Measurements from ENCODE around the gene PILRA. TPM values are rescaled to one million over a fixed set of nuclear protein-coding genes. Genes with fewer than 3 reads are reported as not detected.

The PILRA gene
- total and polyA plus RNA-seq, 2 of the 13 experiments (the other 11 are each of a cell fraction or from before 2014, with no cell fraction given) = 0.13 to 1.3 TPM

DNA sequence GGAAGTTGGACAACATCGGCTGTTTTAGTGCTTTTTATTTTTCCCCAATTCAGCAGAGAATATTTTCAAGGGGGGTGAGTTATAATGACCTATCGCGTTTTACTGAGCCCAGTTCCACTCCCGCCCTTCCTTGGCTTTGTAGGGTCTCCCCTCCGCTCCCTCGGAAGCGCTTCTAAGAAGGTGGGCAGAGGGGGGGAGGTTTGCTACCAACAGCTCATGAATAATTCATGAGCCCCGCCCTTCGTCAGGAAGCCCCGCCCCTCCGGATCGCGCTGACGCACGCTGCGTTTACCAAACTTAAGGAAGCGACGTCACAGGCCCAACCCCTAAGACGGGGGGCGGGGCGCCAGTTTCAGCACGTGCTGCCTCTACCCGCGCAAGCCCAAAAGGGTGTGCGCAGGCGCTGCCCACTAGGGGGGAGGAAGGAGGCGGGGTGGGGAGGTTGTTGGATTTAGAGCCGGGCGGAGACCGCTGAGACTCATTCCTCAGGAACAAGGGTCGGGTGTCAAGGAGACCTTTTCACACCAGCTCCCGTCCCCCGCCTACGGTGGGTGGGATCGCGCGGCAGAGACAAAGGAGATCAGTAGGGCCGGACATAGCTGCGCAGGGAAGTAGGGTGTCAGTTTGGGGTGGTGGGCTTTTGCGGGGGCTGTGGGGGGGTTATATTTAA, 55.8 kb downstream of the PILRA start (continued):
- TF ChIP-seq, protein P1, sequence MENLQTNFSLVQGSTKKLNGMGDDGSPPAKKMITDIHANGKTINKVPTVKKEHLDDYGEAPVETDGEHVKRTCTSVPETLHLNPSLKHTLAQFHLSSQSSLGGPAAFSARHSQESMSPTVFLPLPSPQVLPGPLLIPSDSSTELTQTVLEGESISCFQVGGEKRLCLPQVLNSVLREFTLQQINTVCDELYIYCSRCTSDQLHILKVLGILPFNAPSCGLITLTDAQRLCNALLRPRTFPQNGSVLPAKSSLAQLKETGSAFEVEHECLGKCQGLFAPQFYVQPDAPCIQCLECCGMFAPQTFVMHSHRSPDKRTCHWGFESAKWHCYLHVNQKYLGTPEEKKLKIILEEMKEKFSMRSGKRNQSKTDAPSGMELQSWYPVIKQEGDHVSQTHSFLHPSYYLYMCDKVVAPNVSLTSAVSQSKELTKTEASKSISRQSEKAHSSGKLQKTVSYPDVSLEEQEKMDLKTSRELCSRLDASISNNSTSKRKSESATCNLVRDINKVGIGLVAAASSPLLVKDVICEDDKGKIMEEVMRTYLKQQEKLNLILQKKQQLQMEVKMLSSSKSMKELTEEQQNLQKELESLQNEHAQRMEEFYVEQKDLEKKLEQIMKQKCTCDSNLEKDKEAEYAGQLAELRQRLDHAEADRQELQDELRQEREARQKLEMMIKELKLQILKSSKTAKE (CRISPR knock-in tag; IDR thresholded peaks at IDR 0.05; ENCODE audit: borderline replicate concordance) = peak; percentile 31; the same call in 1 of the 2 replicates
- no peak for TF ChIP-seq NONO (IDR thresholded peaks at IDR 0.05)
- peak; percentile 20; the same call in 1 of the 2 replicates for TF ChIP-seq NONO (CRISPR knock-in tag; conservative IDR thresholded peaks at IDR 0.05)
- no peak for TF ChIP-seq ZMYM3 (CRISPR knock-in tag; IDR thresholded peaks at IDR 0.05)
- no peak; the same call in 1 of the 2 replicates for TF ChIP-seq ZNF543 (CRISPR knock-in tag; IDR thresholded peaks at IDR 0.05)
- TF ChIP-seq CHD2 (IDR thresholded peaks at IDR 0.05; ENCODE audit: low read depth, low read length) = no peak
- TF ChIP-seq, protein P2, sequence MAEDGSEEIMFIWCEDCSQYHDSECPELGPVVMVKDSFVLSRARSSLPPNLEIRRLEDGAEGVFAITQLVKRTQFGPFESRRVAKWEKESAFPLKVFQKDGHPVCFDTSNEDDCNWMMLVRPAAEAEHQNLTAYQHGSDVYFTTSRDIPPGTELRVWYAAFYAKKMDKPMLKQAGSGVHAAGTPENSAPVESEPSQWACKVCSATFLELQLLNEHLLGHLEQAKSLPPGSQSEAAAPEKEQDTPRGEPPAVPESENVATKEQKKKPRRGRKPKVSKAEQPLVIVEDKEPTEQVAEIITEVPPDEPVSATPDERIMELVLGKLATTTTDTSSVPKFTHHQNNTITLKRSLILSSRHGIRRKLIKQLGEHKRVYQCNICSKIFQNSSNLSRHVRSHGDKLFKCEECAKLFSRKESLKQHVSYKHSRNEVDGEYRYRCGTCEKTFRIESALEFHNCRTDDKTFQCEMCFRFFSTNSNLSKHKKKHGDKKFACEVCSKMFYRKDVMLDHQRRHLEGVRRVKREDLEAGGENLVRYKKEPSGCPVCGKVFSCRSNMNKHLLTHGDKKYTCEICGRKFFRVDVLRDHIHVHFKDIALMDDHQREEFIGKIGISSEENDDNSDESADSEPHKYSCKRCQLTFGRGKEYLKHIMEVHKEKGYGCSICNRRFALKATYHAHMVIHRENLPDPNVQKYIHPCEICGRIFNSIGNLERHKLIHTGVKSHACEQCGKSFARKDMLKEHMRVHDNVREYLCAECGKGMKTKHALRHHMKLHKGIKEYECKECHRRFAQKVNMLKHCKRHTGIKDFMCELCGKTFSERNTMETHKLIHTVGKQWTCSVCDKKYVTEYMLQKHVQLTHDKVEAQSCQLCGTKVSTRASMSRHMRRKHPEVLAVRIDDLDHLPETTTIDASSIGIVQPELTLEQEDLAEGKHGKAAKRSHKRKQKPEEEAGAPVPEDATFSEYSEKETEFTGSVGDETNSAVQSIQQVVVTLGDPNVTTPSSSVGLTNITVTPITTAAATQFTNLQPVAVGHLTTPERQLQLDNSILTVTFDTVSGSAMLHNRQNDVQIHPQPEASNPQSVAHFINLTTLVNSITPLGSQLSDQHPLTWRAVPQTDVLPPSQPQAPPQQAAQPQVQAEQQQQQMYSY (CRISPR knock-in tag; IDR thresholded peaks at IDR 0.05) = 0 out of 2 replicates have a peak, but pooled peaks have one; percentile 6
- no peak for TF ChIP-seq JARID2 (CRISPR knock-in tag; IDR thresholded peaks at IDR 0.05; ENCODE audit: insufficient replicate concordance)
- TF ChIP-seq ERF (CRISPR knock-in tag; IDR thresholded peaks at IDR 0.05) = no peak
- TF ChIP-seq, protein P3, sequence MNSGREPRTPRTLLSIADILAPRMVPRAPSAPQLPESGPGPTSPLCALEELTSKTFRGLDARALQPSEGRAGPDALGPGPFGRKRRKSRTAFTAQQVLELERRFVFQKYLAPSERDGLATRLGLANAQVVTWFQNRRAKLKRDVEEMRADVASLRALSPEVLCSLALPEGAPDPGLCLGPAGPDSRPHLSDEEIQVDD (CRISPR knock-in tag; IDR thresholded peaks at IDR 0.05; ENCODE audit: borderline replicate concordance) = no peak
- no peak for TF ChIP-seq ZNF878 (CRISPR knock-in tag; IDR thresholded peaks at IDR 0.05)
- peak; percentile 82 for TF ChIP-seq GABPB1 (CRISPR knock-in tag; IDR thresholded peaks at IDR 0.05)
- TF ChIP-seq SP4 (CRISPR knock-in tag; IDR thresholded peaks at IDR 0.05) = no peak
- no peak for TF ChIP-seq NFIB (CRISPR knock-in tag; IDR thresholded peaks at IDR 0.05; ENCODE audit: borderline replicate concordance)
- TF ChIP-seq NR3C1 (CRISPR knock-in tag; IDR thresholded peaks at IDR 0.05) = no peak
- no peak for TF ChIP-seq NRL (CRISPR knock-in tag; IDR thresholded peaks at IDR 0.05; ENCODE audit: borderline replicate concordance)
- no peak for TF ChIP-seq IRX3 (CRISPR knock-in tag; IDR thresholded peaks at IDR 0.05; ENCODE audit: borderline replicate concordance, low read depth)
- peak; percentile 42; the same call in 1 of the 2 replicates for TF ChIP-seq ZNF761 (CRISPR knock-in tag; conservative IDR thresholded peaks at IDR 0.05)
- no peak for TF ChIP-seq FOXP1 (IDR thresholded peaks at IDR 0.05)
- TF ChIP-seq FOXP1 (CRISPR knock-in tag; IDR thresholded peaks at IDR 0.05) = peak; percentile 49; the same call in 1 of the 2 replicates
- no peak for TF ChIP-seq TCF7L2 (IDR thresholded peaks at IDR 0.05; ENCODE audit: low read depth, low read length)
- TF ChIP-seq SMAD3 (CRISPR knock-in tag; IDR thresholded peaks at IDR 0.05) = no peak
- TF ChIP-seq, protein P4, sequence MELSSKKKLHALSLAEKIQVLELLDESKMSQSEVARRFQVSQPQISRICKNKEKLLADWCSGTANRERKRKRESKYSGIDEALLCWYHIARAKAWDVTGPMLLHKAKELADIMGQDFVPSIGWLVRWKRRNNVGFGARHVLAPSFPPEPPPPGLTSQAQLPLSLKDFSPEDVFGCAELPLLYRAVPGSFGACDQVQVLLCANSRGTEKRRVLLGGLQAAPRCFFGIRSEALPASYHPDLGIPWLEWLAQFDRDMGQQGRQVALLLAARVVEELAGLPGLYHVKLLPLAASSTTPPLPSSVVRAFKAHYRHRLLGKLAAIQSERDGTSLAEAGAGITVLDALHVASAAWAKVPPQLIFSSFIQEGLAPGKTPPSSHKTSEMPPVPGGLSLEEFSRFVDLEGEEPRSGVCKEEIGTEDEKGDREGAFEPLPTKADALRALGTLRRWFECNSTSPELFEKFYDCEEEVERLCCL (CRISPR knock-in tag; IDR thresholded peaks at IDR 0.05; ENCODE audit: borderline replicate concordance) = no peak
- TF ChIP-seq MTA3 (CRISPR knock-in tag; IDR thresholded peaks at IDR 0.05) = no peak
- TF ChIP-seq ZNF564 (CRISPR knock-in tag; IDR thresholded peaks at IDR 0.05) = no peak; the same call in 1 of the 2 replicates

Measured in HepG2 (cell line).